Measurements from ENCODE around the gene PALLD. TPM values are rescaled to one million over a fixed set of nuclear protein-coding genes. Genes with fewer than 3 reads are reported as not detected.

The PALLD gene
- total RNA-seq, 1 experiment from 2014 or later = 18.3 TPM

GRCh38 chr4:168758351-168758876 is 261.6 kb downstream of the PALLD start:
- no peak overlapping the region for H2AFZ ChIP-seq (ENCODE audit: low read length)
- H3K18ac ChIP-seq (ENCODE audit: insufficient read length, low read depth, low read length) = no peak overlapping the region
- no peak overlapping the region for H2BK15ac ChIP-seq (ENCODE audit: low read depth, low read length)
- no peak overlapping the region for H4K5ac ChIP-seq (ENCODE audit: insufficient read length, low read depth, low read length)
- WGBS (ENCODE audit: extremely low coverage, insufficient read length, low lambda C conversion rate) = no CpG with 5 or more reads among the region's 4 CpGs
- H2BK120ac ChIP-seq (ENCODE audit: low read depth, low read length, poor library complexity, severe bottlenecking) = no peak overlapping the region
- H3K79me2 ChIP-seq (ENCODE audit: insufficient read depth, low read length) = no peaks in the 10 kb centered on the region
- no peak overlapping the region for H3K14ac ChIP-seq (ENCODE audit: insufficient read depth, low read length)
- no peak overlapping the region for H2BK12ac ChIP-seq (ENCODE audit: insufficient read length, low read depth, low read length)
- no peak for DNase-seq
- Mint-ChIP-seq H3K27me3 (ENCODE audit: low read depth) (no peaks in the 10 kb centered on the region; the same call in 1 of the 2 replicates), H3K4me1 (no peaks in the 10 kb centered on the region), H3K4me3 (no peak overlapping the region), H3K9me3 (no peaks in the 10 kb centered on the region; a peak in 2 of 5 replicates), H3K27ac (no peak overlapping the region; a peak in 1 of 7 replicates), H3K36me3 (ENCODE audit: insufficient read depth in 1 of 3, low read depth in 3 of 3) (no peaks in the 10 kb centered on the region)
- H4K20me1 ChIP-seq (ENCODE audit: control insufficient read depth, insufficient read depth, insufficient read length) = no peaks in the 10 kb centered on the region
- no peaks in the 10 kb centered on the region for H3K23me2 ChIP-seq (ENCODE audit: insufficient read length, low read depth, low read length, poor library complexity, severe bottlenecking)
- H3K27ac ChIP-seq (ENCODE audit: insufficient read length, low read depth, low read length) = no peak overlapping the region
- no peak overlapping the region for H3T11ph ChIP-seq (ENCODE audit: low read length)
- H3K9me3 ChIP-seq (ENCODE audit: control insufficient read depth, low read depth, low read length) = no peaks in the 10 kb centered on the region
- no peak overlapping the region for H3K4me2 ChIP-seq (ENCODE audit: insufficient read depth, insufficient read length, low read length)
- H2BK20ac ChIP-seq (ENCODE audit: low read depth, low read length, poor library complexity, severe bottlenecking) = no peak overlapping the region
- no peak overlapping the region for H4K91ac ChIP-seq (ENCODE audit: insufficient read length, low read depth, low read length)
- no peaks in the 10 kb centered on the region for H3K79me1 ChIP-seq (ENCODE audit: insufficient read depth, low read depth, low read length, poor library complexity, severe bottlenecking)
- H3K27me3 ChIP-seq (ENCODE audit: insufficient read depth, low read length) = no peaks in the 10 kb centered on the region
- no peak overlapping the region for H3K23ac ChIP-seq (ENCODE audit: insufficient read length, low read depth, low read length)
- no peak overlapping the region for H3K4ac ChIP-seq (ENCODE audit: low read depth, low read length)
- H3K9ac ChIP-seq (ENCODE audit: extremely low read depth, insufficient read length, low read length) = no peak overlapping the region
- no peak overlapping the region for H4K8ac ChIP-seq (replicated peaks; ENCODE audit: insufficient read length, low read depth, low read length)
- H2BK5ac ChIP-seq (ENCODE audit: insufficient read length, low read length) = no peak overlapping the region
- TF ChIP-seq CTCF (conservative IDR thresholded peaks at IDR 0.05) = no peak
- no peak overlapping the region for H2AK5ac ChIP-seq (ENCODE audit: insufficient read length, low read length)
- H3K4me1 ChIP-seq (ENCODE audit: insufficient read depth, low read length) = no peaks in the 10 kb centered on the region
- no peak overlapping the region for H3K56ac ChIP-seq (ENCODE audit: insufficient read length, low read depth, low read length)

Measured in H9 (cell line).